Upper lobe of left lung (tissue), 4 donors: Measurements from ENCODE around the gene TUBA3D.
"Not testable (repeated sequence)": the region's sequence is repeated elsewhere in the genome, so short reads cannot be mapped to it uniquely, and the experiment has no call there.

Source experiments
- CTCF ChIP-seq, 6 experiments: fragments of 450-650 bp in 4 of 6; fragments of 200-600 bp in 2 of 6; sonication (generic) in 2 of 6; IDR thresholded peaks; one replicate each; pipeline ENCODE4 v1.5.1; 2016 to 2019; ENCODE audit warnings: antibody characterized with exemption in 6 of 6
- POLR2AphosphoS5 ChIP-seq, 2 donors: sonication (generic); formaldehyde crosslinking; IDR thresholded peaks; one replicate each; pipeline ENCODE4 v1.5.1; 2017; ENCODE audit warnings: antibody characterized with exemption in 2 of 2

- not testable (repeated sequence) for TF ChIP-seq CTCF, POLR2AphosphoS5 (IDR thresholded peaks at IDR 0.05)
Observed at GRCh38 chr2:131527131-131528001, 51.4 kb downstream of the TUBA3D start, which contains the start of gene CCDC74A.
